Prostate gland (tissue), 2 donors: ENCODE data around the gene BMPER. TPM values are rescaled to one million over a fixed set of nuclear protein-coding genes. Genes with fewer than 3 reads are reported as not detected.

Source experiments
- DNase-seq: peaks from one replicate; pipeline ENCODE4 v3.0.0-alpha.2; 2019; ENCODE audit warnings: low spot score
- H3K27ac ChIP-seq, 2 donors: fragments of 200-600 bp; sonication (generic); 2 replicates each; pipeline ENCODE4 v1.5.1; 2017 to 2019
- H3K27me3 ChIP-seq: fragments of 200-600 bp; sonication (generic); replicated peaks from 2 replicates; pipeline ENCODE4 v1.5.1; 2019; ENCODE audit not compliant: insufficient read depth
- H3K36me3 ChIP-seq, 2 donors: fragments of 200-600 bp; sonication (generic); 1 replicate in 1 of 2; 2 replicates in 1 of 2; pipeline versions ENCODE4 v1.5.1 to v1.8.1; 2017 to 2019
- H3K4me1 ChIP-seq: fragments of 200-600 bp; sonication (generic); replicated peaks from 2 replicates; pipeline ENCODE4 v1.5.1; 2019
- H3K4me3 ChIP-seq, 2 donors: fragments of 200-600 bp; sonication (generic); 2 replicates each; pipeline ENCODE4 v1.5.1; 2017 to 2019
- H3K9me3 ChIP-seq: fragments of 200-600 bp; sonication (generic); 2 replicates; pipeline ENCODE4 v1.5.1; 2017
- POLR2A ChIP-seq: fragments of 450-650 bp; IDR thresholded peaks from one replicate; pipeline ENCODE4 v1.6.1; 2016; ENCODE audit warnings: antibody characterized with exemption, mild to moderate bottlenecking
- POLR2AphosphoS5 ChIP-seq: sonication (generic); formaldehyde crosslinking; IDR thresholded peaks from one replicate; pipeline ENCODE4 v1.6.1; 2017; ENCODE audit warnings: antibody characterized with exemption
- WGBS: methylation state at CpG from one replicate; pipeline ENCODE4 v1.1.5; 2018; 5-methylcytosine and 5-hydroxymethylcytosine counted together
- intact Hi-C: fragments of 100-400 bp; cut with DNase I; formaldehyde crosslinking; loops from one replicate; pipeline ENCODE4 v1.14.2; 2022
- total RNA-seq, 2 donors: library from RNA; depleted of rRNA; stranded (reverse); fragments of >200 nt; gene quantifications; one replicate each; pipeline ENCODE4 v1.1.0, GENCODE V29; 2016
- TF ChIP-seq, protein P1 (sequence below), 4 experiments: fragments of 200-600 bp in 2 of 4; fragments of 450-650 bp in 2 of 4; sonication (generic) in 2 of 4; IDR thresholded peaks; 1 replicate in 3 of 4; 2 replicates in 1 of 4; pipeline ENCODE4 v1.5.1; 2016 to 2019; ENCODE audit warnings: antibody characterized with exemption in 4 of 4, mild to moderate bottlenecking in 2 of 4, moderate library complexity in 2 of 4

BMPER gene
- total RNA-seq, 2 donors from 2014 or later = 4.5 to 8.4 TPM

DNA sequence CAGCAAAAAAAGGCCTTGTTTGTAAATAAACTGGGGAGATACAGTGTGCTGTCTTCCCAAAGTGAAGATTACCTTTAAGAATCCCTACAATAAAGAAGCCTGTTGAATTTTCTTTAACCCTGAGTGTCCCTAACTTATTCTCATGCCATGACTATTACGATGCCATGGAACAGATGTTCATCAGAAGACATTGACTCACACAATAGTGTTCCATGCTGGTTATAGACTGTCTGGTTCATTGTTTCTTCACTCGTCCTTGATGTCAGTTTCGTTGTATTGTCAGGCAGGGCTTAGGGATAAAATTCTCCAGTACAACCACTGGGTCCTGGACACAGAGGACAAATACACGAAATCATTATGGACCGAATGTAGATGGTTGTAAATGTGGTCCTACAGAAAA is 36.2 kb upstream of the BMPER start:
- WGBS = 90% methylated on average over 5 of the region's 5 CpGs
- H3K36me3 ChIP-seq = no peaks in the 10 kb centered on the region
- no peak for DNase-seq
- intact Hi-C loops = no loop called here
- H3K27me3 ChIP-seq = no peaks in the 10 kb centered on the region
- no peak overlapping the region for H3K4me3 ChIP-seq
- TF ChIP-seq POLR2AphosphoS5 (no peak), POLR2A (no peak)
- TF ChIP-seq, protein P1, sequence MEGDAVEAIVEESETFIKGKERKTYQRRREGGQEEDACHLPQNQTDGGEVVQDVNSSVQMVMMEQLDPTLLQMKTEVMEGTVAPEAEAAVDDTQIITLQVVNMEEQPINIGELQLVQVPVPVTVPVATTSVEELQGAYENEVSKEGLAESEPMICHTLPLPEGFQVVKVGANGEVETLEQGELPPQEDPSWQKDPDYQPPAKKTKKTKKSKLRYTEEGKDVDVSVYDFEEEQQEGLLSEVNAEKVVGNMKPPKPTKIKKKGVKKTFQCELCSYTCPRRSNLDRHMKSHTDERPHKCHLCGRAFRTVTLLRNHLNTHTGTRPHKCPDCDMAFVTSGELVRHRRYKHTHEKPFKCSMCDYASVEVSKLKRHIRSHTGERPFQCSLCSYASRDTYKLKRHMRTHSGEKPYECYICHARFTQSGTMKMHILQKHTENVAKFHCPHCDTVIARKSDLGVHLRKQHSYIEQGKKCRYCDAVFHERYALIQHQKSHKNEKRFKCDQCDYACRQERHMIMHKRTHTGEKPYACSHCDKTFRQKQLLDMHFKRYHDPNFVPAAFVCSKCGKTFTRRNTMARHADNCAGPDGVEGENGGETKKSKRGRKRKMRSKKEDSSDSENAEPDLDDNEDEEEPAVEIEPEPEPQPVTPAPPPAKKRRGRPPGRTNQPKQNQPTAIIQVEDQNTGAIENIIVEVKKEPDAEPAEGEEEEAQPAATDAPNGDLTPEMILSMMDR (IDR thresholded peaks at IDR 0.05) = no peak
- H3K27ac ChIP-seq = no peak overlapping the region
- H3K9me3 ChIP-seq = no peaks in the 10 kb centered on the region
- H3K4me1 ChIP-seq = no peaks in the 10 kb centered on the region

DNA sequence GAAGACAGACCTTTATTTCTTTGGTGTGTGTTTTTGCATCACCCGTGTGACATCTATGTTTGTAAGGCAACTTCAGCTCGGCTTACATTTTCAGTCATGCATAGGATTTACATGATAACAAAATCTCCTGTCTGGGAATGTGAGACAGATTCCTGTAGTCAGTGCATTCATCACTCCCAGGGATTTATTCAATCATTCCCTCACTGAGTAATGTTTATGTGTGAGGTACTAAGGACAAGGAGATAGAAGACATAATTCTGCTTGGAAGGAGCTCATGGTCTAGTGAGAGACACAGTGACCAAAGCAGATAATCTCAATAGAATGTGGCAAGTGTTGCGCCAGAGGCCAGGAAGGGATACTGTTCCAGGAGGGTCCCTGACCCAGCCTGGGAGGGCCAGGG is 35.2 kb upstream of the BMPER start:
- no peaks in the 10 kb centered on the region for H3K4me1 ChIP-seq
- no peaks in the 10 kb centered on the region for H3K9me3 ChIP-seq
- intact Hi-C loops = no loop called here
- H3K27ac ChIP-seq = no peak overlapping the region
- WGBS = 79% methylated on average over 3 of the region's 3 CpGs
- TF ChIP-seq POLR2A = no peak
- TF ChIP-seq, protein P1 (IDR thresholded peaks at IDR 0.05) = no peak
- no peak for TF ChIP-seq POLR2AphosphoS5
- H3K36me3 ChIP-seq = no peaks in the 10 kb centered on the region
- no peak for DNase-seq
- H3K4me3 ChIP-seq = no peak overlapping the region
- H3K27me3 ChIP-seq = no peaks in the 10 kb centered on the region

DNA sequence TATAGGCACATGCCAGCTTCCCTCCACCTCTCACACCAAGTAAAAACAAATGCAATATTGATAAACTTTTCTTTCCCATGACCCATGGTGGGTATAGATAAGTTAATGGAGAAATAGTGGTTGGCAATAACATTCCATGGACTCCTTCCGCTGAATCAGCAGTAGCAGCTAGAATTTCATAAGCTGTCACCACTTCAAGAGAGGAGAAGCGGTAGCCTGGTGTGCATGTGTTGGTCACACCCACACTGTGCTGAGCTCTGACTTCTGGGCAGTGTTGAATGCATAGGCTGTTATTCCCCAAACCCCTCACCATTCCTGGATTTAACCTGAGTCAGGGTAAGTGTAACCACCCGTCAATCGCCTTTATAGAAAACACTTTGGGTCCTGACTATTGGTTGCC is 32.5 kb upstream of the BMPER start:
- Histone ChIP-seq H3K4me1 (no peaks in the 10 kb centered on the region), H3K36me3 (no peaks in the 10 kb centered on the region), H3K27ac (no peak overlapping the region), H3K4me3 (no peak overlapping the region), H3K9me3 (no peaks in the 10 kb centered on the region), H3K27me3 (no peaks in the 10 kb centered on the region)
- intact Hi-C loops = no loop called here
- no peak for DNase-seq
- 72% methylated on average over 4 of the region's 4 CpGs for WGBS
- TF ChIP-seq POLR2A (no peak), POLR2AphosphoS5 (no peak)
- TF ChIP-seq, protein P1 (IDR thresholded peaks at IDR 0.05) = no peak

DNA sequence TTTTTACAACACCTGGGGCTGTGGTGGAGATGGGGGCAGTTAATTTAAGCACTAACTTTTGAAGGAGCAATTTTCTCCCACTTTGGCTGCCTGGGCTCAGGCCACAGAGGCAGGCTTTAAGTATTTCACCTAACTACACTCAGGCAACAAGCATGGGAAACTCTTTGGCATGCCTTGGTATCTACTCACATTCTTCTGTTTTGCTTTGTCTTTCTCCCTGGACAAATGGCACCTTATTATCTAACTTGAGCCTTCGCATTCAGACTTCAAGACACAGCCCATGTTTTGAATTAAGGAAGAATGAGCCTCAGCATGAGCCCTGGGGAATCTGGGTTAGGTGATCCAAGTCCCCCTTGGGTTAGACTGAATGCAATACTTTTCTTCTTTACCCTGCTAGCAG is 31.8 kb upstream of the BMPER start:
- no peaks in the 10 kb centered on the region for H3K27me3 ChIP-seq
- no peak overlapping the region for H3K27ac ChIP-seq
- H3K4me1 ChIP-seq = no peaks in the 10 kb centered on the region
- no peaks in the 10 kb centered on the region for H3K36me3 ChIP-seq
- intact Hi-C loops = no loop called here
- H3K4me3 ChIP-seq = no peak overlapping the region
- H3K9me3 ChIP-seq = no peaks in the 10 kb centered on the region
- no peak for DNase-seq
- TF ChIP-seq, protein P1 (IDR thresholded peaks at IDR 0.05) = no peak
- TF ChIP-seq POLR2AphosphoS5 (no peak), POLR2A (no peak)
- 100% methylated on average over 1 of the region's 1 CpG for WGBS

DNA sequence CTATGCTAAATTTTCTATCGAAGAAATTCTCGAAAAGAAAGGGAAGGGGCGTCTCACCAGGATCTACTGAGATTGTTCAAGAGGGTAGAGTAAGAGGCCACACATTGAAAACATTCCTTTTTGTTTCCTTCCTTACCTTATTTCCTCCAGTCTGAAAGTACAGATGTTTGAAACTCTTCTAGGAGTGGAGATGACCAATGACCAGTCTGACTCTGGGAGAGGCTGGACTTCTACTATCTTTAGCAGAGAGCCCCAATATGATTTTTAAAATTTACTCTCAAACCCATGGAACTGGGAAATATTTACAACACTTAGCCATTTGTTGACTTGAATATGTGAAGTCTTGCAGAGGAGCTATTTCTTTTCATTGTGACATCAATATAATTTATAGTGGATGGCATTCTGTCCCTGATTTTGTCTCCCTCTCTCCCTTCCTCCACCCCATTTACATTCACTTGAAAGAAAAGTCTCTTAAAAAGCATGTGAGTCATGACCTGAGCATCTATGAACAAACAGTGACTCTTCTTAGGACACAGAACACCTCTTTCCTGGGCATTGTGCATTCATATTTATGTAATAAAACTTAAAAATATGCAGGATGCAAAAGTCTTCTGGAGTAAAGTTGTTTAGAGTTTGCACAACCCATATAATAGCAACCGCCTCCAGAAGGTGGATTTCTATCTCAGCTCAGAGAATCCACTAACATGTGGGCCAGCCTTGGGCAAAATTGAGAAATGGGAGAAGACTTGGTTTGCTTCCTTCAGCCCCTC is 31.2 kb upstream of the BMPER start:
- 64% methylated on average over 4 of the region's 4 CpGs for WGBS
- no peaks in the 10 kb centered on the region for H3K9me3 ChIP-seq
- no peaks in the 10 kb centered on the region for H3K36me3 ChIP-seq
- H3K27ac ChIP-seq = no peak overlapping the region
- intact Hi-C loops = no loop called here
- no peaks in the 10 kb centered on the region for H3K27me3 ChIP-seq
- DNase-seq = no peak
- TF ChIP-seq, protein P1 (IDR thresholded peaks at IDR 0.05) = no peak
- no peak for TF ChIP-seq POLR2A
- TF ChIP-seq POLR2AphosphoS5 = no peak
- H3K4me3 ChIP-seq = no peak overlapping the region
- H3K4me1 ChIP-seq = no peaks in the 10 kb centered on the region
